Muscle of leg (tissue), 11 donors: Measurements from ENCODE around the gene TNIP1. TPM values are rescaled to one million over a fixed set of nuclear protein-coding genes. Genes with fewer than 3 reads are reported as not detected.

Experiments
- DNase-seq: peaks from one replicate; pipeline ENCODE4 v3.0.0; 2013
- H3K27ac ChIP-seq: one replicate; pipeline ENCODE4 v1.5.1; 2013; ENCODE audit warnings: mild to moderate bottlenecking, low read length, control low read depth
- H3K27me3 ChIP-seq: one replicate; pipeline ENCODE4 v1.6.1; 2013; ENCODE audit warnings: low read length; ENCODE audit not compliant: control insufficient read depth, insufficient read depth
- H3K36me3 ChIP-seq: one replicate; pipeline ENCODE4 v1.6.1; 2013; ENCODE audit warnings: low read length; ENCODE audit not compliant: control insufficient read depth, insufficient read depth
- H3K4me1 ChIP-seq: one replicate; pipeline ENCODE4 v1.6.1; 2013; ENCODE audit warnings: low read length; ENCODE audit not compliant: control insufficient read depth, insufficient read depth
- H3K4me3 ChIP-seq: one replicate; pipeline ENCODE4 v1.5.1; 2013; ENCODE audit warnings: low read length, control low read depth
- H3K9me3 ChIP-seq: replicated peaks from 2 replicates; pipeline ENCODE4 v1.6.1; 2013; ENCODE audit warnings: low read depth, low read length; ENCODE audit not compliant: control insufficient read depth
- whole genome bisulfite sequencing: methylation state at CpG from one replicate; pipeline ENCODE4 v1.1.5; 2013; ENCODE audit warnings: missing lambda C conversion rate; ENCODE audit not compliant: insufficient coverage; 5-methylcytosine and 5-hydroxymethylcytosine counted together
- polyA plus RNA-seq, 8 donors: library from polyadenylated mRNA; unstranded; fragments of 120-200 nt; gene quantifications; one replicate each; pipeline versions ENCODE4 v1.2.1 to v1.2.3, GENCODE V29; 2013; ENCODE audit warnings: inconsistent platforms in 1 of 8, low replicate concordance in 1 of 8; ENCODE audit not compliant: insufficient read length in 8 of 8, insufficient read depth in 1 of 8
- total RNA-seq: library from RNA; stranded (reverse); fragments of 120-200 nt; gene quantifications from one replicate; pipeline ENCODE4 v1.2.4, GENCODE V29; 2013

TNIP1 gene
- total and polyA plus RNA-seq, 9 donors: 51.3 to 102 (median 89.2) TPM

- Histone ChIP-seq H3K27ac (no peak overlapping the region), H3K4me1 (peaks cover 52% of the 10 kb centered on the region), H3K4me3 (no peak overlapping the region), H3K9me3 (no peaks in the 10 kb centered on the region), H3K36me3 (peaks cover 29% of the 10 kb centered on the region), H3K27me3 (no peaks in the 10 kb centered on the region)
- DNase-seq: no peak
- no CpG with 5 or more reads among the region's 6 CpGs for WGBS
These were observed 16.2 kb upstream of the TNIP1 start for GRCh38 chr5:151097061-151097460.

GRCh38 chr5:151096001-151096373, 15.2 kb upstream of the TNIP1 start:
- DNase-seq: no peak
- Histone ChIP-seq H3K4me3 (no peak overlapping the region), H3K9me3 (no peaks in the 10 kb centered on the region), H3K27me3 (no peaks in the 10 kb centered on the region), H3K4me1 (peaks cover 54% of the 10 kb centered on the region), H3K36me3 (peaks cover 18% of the 10 kb centered on the region), H3K27ac (peak overlapping the region; percentile 72)
- WGBS: 57% methylated on average over 6 of the region's 6 CpGs

- Histone ChIP-seq H3K4me1 (peaks cover 53% of the 10 kb centered on the region), H3K4me3 (no peak overlapping the region), H3K27me3 (no peaks in the 10 kb centered on the region), H3K27ac (peak overlapping the region; percentile 72), H3K9me3 (no peaks in the 10 kb centered on the region), H3K36me3 (peaks cover 13% of the 10 kb centered on the region)
- DNase-seq: peak; percentile 78
- WGBS: 33% methylated on average over 4 of the region's 5 CpGs
These were observed 14.6 kb upstream of the TNIP1 start for GRCh38 chr5:151095341-151096000.

- no peak overlapping the region for H3K27ac ChIP-seq
- WGBS: no CpG with 5 or more reads among the region's 8 CpGs
These were observed 14.0 kb upstream of the TNIP1 start for GRCh38 chr5:151094852-151095245.

GRCh38 chr5:151094030-151094851, 13.4 kb upstream of the TNIP1 start:
- 58% methylated on average over 5 of the region's 12 CpGs for WGBS
- Histone ChIP-seq H3K36me3 (peaks cover 3% of the 10 kb centered on the region), H3K27me3 (no peaks in the 10 kb centered on the region), H3K4me1 (peaks cover 51% of the 10 kb centered on the region), H3K9me3 (no peaks in the 10 kb centered on the region), H3K4me3 (no peak overlapping the region), H3K27ac (no peak overlapping the region)
- no peak for DNase-seq

More at GRCh38 chr5:151094852-151095245, 14.0 kb upstream of the TNIP1 start:
- peak; percentile 62 for DNase-seq
- Histone ChIP-seq H3K36me3 (peaks cover 8% of the 10 kb centered on the region), H3K4me1 (peaks cover 51% of the 10 kb centered on the region), H3K27me3 (no peaks in the 10 kb centered on the region), H3K4me3 (no peak overlapping the region), H3K9me3 (no peaks in the 10 kb centered on the region)

- Histone ChIP-seq H3K36me3 (no peaks in the 10 kb centered on the region), H3K27me3 (no peaks in the 10 kb centered on the region), H3K4me3 (no peak overlapping the region), H3K4me1 (peaks cover 49% of the 10 kb centered on the region), H3K9me3 (no peaks in the 10 kb centered on the region), H3K27ac (no peak overlapping the region)
- DNase-seq: peak; percentile 59
- 44% methylated on average over 2 of the region's 2 CpGs for WGBS
These were observed 12.6 kb upstream of the TNIP1 start for GRCh38 chr5:151093476-151093889.

GRCh38 chr5:151092762-151093161, 11.9 kb upstream of the TNIP1 start:
- Histone ChIP-seq H3K36me3 (no peaks in the 10 kb centered on the region), H3K27me3 (no peaks in the 10 kb centered on the region), H3K27ac (peak overlapping the region; percentile 29), H3K4me1 (peaks cover 44% of the 10 kb centered on the region), H3K9me3 (no peaks in the 10 kb centered on the region), H3K4me3 (no peak overlapping the region)
- peak; percentile 72 for DNase-seq
- WGBS: no CpG with 5 or more reads among the region's 2 CpGs

- Histone ChIP-seq H3K27ac (no peak overlapping the region), H3K27me3 (no peaks in the 10 kb centered on the region), H3K4me3 (no peak overlapping the region), H3K9me3 (no peaks in the 10 kb centered on the region), H3K4me1 (peaks cover 51% of the 10 kb centered on the region), H3K36me3 (no peaks in the 10 kb centered on the region)
- DNase-seq: no peak
- WGBS: no CpG with 5 or more reads among the region's 2 CpGs
These were observed 8.9 kb upstream of the TNIP1 start for GRCh38 chr5:151089726-151090125.

GRCh38 chr5:151088986-151089385, 8.2 kb upstream of the TNIP1 start:
- H3K27ac ChIP-seq: no peak overlapping the region
- no peak for DNase-seq
- H3K36me3 ChIP-seq: no peaks in the 10 kb centered on the region
- H3K4me1 ChIP-seq: peaks cover 44% of the 10 kb centered on the region
- no peak overlapping the region for H3K4me3 ChIP-seq
- no peaks in the 10 kb centered on the region for H3K9me3 ChIP-seq
- no peaks in the 10 kb centered on the region for H3K27me3 ChIP-seq
- no CpG with 5 or more reads among the region's 4 CpGs for WGBS

- Histone ChIP-seq H3K9me3 (no peaks in the 10 kb centered on the region), H3K4me3 (no peak overlapping the region), H3K36me3 (no peaks in the 10 kb centered on the region), H3K27me3 (no peaks in the 10 kb centered on the region), H3K4me1 (peaks cover 45% of the 10 kb centered on the region), H3K27ac (peak overlapping the region; percentile 73)
- DNase-seq: no peak
- 76% methylated on average over 4 of the region's 7 CpGs for WGBS
These were observed 6.7 kb upstream of the TNIP1 start for GRCh38 chr5:151087486-151087885.
